TTC549 (cell line): Measurements from ENCODE around the gene GRIK2.
"Not testable (repeated sequence)": the region's sequence is repeated elsewhere in the genome, so short reads cannot be mapped to it uniquely, and the experiment has no call there.

Source experiments
- FAIRE-seq: peaks from 2 replicates; lab custom pipeline; 2012; peaks lifted over from hg19 to GRCh38; lab: Jason Lieb, UNC

Gene GRIK2

DNA sequence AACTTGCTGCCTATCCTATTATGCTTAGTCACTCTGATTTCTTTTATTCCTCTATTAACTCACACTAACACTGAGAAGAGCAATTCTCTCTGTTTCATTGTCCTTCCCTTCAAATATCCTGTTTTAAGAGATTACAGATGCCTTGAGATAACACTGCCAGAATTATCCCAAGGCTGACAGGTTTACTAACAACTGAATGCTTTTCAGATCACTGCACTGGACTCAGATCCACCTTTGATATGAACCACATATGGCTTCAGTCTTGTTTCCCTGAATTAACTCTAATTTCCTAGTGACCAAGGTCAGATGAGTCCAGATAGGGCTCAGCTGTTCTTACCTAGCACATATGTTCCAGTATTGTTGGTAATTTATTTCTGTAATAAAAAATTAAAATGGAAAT is 633.1 kb downstream of the GRIK2 start:
- no peak for FAIRE-seq

GRCh38 chr6:102028176-102028575 is 634.7 kb downstream of the GRIK2 start:
- FAIRE-seq, result no peak

DNA sequence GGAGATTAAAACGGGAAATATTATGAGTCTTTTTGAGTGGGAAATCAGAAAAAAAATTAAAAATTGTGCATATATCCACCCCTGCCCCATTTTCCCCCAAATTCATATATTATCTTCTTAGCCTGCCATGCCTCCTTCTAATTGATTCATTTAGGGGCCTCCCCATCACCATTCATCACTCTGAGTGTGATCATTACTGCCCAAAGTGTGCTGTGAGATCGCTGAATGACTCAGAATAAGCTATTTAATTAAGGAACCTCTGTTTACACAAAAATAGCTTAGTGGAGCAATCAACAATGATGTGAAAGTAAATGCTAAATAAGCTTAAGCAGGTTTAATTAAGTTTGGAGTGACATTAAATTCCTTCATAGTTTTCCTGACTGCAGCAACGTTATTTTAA is 645.5 kb downstream of the GRIK2 start:
- no peak for FAIRE-seq

DNA sequence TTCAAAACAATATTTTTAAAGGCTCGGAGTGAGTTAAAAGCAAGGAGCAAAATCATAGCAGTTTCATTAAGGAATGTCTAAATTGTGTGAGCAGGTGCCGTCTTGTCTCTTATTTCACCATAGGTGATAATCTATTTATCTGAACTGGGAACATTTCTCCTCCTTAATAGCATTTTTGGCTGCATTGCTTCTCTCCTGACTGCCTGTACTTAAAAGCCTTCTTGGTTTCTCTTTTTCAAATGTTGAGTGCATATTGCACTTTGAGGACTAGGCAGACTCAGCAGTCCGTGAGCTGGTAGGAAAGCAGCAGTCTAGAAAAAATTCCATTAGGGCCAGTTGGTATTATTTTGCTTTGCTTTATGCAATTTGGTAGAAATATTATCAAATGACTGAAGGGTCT is 645.9 kb downstream of the GRIK2 start:
- FAIRE-seq, result no peak

DNA sequence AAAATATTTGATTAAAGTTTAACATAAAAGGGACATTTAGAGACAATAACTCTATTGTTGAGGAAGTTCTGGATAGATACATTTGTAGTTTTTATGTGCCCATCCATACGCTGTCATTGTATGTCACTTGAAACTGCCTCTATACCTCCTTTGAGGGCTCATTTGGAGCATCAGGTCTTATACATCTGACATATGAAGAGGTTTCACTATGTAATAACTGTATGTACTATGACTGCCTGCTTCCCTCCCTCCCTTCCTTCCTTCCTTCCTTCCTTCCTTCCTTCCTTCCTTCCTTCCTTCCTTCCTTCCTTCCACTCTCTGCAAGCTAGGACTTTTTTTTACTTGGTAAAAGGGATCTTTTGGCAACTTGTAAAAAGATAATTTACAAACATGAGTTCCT is 657.5 kb downstream of the GRIK2 start:
- no peak for FAIRE-seq

DNA sequence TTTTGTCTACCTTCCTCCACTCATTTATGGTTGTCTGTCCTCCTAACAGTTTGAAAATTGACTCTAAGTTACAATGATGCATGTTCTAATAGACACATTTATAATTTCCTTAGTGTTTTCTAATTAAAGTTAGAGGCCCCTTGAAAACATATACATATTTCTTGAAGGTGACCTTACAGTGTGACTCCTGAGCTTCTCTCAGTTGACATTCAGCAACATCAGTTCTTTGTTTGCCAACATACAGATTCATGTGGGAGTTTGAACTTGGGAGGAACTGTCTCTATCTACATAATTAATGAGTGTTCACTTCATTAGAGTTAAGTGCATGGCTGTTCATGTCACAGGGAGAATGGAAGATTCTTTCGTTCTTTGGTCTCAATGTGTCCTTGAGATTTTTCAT is 658.2 kb downstream of the GRIK2 start:
- FAIRE-seq, result no peak

DNA sequence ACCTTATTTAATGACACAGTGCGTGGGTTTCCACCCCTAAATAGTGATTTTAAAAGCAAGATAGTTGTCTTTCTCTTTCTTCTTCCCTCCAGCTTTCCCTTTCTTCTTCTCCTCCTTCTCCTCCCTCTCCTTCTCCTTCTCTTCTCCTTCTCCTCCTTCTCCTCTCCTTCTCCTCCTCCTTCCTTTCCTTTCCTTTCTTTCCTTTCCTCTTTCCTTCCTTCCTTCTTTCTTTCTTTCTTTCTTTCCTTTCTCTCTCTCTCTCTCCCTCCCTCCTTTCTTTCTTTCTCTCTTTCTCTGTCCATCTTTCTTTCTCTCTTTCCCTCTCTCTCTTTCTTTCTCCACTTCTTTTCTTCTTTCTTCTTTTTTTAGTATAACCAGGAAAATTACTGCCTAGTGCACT is 670.6 kb downstream of the GRIK2 start:
- FAIRE-seq, result no peak

GRCh38 chr6:102066301-102066700 is 672.8 kb downstream of the GRIK2 start:
- no peak for FAIRE-seq

- no peak for FAIRE-seq
Observed at GRCh38 chr6:102068349-102068929, 674.9 kb downstream of the GRIK2 start.

DNA sequence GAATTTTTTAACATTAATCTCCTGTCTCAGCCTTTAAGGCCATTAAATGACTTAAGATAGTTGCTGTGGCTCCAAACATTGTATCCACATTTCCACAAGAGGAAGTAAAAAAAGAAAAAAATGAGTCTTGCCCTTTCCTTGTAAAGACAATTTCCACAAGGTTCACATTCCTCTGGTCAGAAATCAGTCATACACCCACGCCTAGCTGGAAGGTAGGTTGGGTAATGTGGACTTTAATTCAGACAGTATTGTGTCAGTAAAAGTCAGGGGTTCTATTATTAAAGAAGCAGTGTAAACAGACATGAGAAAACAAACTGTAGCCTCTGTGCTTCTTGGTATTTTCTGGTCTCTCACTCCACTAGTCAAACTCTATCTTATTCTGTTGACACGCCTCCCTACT is 682.0 kb downstream of the GRIK2 start:
- FAIRE-seq, result no peak

DNA sequence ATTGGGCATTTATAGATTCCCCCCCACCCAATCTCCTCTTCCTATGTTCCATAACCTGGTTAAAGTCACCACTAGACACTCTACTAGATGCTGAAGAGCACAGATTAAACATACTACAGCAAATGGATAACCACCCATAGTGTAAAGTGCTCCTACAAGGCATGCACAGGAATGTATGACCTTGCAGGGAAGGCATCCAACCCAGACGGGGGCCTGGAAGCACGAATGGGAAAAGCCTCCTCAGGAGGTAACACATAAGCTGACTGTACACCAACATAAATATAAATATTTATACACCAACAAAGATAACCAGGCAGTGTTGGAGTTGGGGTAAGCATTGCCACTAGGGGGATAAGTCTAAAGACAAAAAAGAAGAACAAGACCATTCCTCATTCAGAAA is 691.7 kb downstream of the GRIK2 start:
- FAIRE-seq, result no peak

DNA sequence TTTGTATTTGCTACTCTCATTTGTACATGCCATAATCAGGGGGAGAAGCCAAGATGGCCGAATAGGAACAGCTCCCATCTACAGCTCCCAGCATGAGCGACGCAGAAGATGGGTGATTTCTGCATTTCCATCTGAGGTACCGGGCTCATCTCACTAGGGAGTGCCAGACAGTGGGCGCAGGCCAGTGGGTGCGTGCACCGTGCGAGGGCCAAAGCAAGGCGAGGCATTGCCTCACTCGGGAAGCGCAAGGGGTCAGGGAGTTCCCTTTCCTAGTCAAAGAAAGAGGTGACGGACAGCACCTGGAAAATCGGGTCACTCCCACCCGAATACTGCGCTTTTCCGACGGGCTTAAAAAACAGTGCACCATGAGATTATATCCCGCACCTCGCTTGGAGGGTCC is 694.7 kb downstream of the GRIK2 start:
- FAIRE-seq, result not testable (repeated sequence)

DNA sequence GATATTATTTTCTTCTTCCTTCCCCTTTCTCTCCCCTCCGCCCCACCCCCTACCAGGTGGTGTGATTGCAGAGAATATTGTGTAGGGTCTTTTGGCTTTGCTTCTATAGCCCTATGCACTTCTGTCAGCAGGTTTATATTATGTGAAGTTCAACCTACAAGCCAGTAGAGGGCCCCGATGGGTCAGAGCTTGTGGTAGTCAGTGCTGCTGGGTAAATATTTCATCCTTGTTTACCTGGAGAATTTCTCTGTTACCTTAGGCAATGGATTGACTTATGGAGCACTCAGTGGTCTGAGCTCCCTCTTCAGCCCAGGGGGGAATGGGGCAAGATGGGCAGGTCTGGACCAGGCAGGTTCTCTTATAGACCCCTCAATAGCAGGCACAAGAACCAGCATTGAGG is 720.9 kb downstream of the GRIK2 start:
- no peak for FAIRE-seq

DNA sequence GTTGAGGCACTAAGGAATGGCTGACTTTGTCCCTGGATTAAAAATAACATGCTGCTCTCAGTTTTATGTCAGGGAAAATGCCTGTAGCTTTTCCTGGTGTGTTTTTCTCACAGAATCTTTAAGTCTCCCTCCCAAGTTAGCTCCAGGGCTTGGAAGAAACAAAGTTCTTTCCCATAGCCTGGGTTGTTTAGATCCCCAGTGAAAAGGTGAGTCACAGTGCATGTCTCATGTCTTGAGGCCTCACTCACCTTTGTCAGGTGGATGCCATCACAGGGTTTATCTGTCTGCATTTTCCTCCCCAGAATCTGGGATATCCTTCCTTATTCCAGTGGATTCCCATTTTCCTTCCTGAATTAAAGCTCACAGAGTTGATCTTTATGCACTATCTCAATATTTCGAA is 722.4 kb downstream of the GRIK2 start:
- FAIRE-seq, result no peak

GRCh38 chr6:102118034-102118433 is 724.5 kb downstream of the GRIK2 start:
- no peak for FAIRE-seq
